ENCODE data around the gene MYH16.
"Not testable (repeated sequence)": the region's sequence is repeated elsewhere in the genome, so short reads cannot be mapped to it uniquely, and the experiment has no call there.

Gene MYH16

DNA sequence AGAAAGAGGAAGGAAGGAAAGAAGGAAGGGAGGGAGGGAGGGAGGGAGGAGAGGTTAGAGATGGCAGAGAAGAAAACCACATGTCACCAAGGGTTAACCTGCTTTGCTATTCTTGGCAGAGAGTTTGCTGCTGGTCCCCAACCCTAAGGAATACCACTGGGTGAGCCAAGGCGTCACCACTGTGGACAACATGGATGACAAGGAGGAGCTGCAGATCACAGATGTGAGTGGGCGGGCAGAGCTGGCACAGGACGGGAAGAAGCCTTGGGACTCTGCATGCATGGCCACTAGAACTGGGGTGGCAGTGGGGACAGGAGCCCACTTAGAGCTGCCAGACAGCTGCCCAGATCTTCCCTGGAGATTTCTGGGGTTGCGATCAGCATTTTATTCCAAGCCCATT lies 17.2 kb upstream of the MYH16 start:
- in situ Hi-C loops (cut with MboI; ENCODE audit: low pct_unique_long_range_greater_than_20kb, low sequenced_read_pairs), result no loop called here
- peak; percentile 33 for DNase-seq

DNA sequence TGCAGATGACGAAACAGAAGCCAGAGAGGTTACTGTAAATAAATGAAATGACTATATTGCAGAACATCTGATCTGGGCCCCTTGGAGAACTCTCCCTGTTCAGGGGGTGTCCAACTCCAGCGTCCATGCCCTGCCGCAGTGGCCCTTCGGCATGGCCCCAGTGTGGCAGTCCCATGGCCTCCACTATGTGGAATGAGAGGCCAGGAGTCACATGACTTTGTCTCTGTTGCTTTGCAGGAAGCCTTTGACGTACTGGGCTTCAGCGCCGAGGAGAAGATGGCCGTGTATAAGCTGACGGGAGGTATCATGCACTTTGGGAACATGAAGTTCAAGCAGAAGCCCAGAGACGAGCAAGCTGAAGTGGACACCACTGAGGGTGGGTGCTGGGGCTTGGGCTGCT lies 15.6 kb upstream of the MYH16 start:
- in situ Hi-C loops (cut with MboI; ENCODE audit: low pct_unique_long_range_greater_than_20kb, low sequenced_read_pairs), result no loop called here
- no peak for DNase-seq

DNA sequence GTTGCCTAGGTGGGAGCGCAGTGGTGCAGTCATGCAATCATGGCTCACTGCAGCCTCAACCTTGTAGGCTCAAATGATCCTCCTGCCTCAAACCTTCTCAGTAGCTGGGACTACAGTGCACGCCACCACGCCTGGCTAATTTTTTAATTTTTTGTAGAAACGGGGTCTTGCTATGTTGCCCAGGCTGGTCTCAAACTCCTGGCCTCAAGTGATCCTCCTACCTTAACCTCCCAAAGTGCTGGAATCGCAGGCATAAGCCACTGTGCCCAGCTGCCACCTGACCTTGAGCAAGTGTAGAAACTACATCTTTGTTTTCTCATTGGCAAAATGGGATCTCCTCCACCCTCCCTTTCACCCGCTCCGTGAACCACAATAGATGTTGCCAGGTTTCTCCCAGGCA lies 15.0 kb upstream of the MYH16 start:
- in situ Hi-C loops (cut with MboI; ENCODE audit: low pct_unique_long_range_greater_than_20kb, low sequenced_read_pairs), result no loop called here
- no peak for DNase-seq

DNA sequence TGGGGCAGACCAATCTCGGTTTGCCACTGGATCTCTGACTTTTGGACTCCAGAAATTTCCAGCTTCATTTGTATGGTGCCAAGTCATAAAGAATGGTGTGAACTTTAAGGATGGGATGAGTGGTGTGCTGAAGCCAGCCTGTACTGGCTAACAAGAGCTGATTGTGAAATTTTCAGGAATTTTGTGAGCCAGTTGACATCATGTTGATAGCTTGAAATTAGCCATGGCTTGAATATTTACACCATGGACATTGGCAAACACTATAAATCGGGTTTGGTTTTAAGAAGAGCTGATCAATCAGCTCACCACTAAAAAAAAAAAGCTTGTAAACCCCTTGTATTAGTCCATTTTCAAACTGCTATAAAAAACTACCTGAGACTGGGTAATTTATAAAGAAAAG lies 14.1 kb upstream of the MYH16 start:
- in situ Hi-C loops (cut with MboI; ENCODE audit: low pct_unique_long_range_greater_than_20kb, low sequenced_read_pairs), result no loop called here
- no peak for DNase-seq

DNA sequence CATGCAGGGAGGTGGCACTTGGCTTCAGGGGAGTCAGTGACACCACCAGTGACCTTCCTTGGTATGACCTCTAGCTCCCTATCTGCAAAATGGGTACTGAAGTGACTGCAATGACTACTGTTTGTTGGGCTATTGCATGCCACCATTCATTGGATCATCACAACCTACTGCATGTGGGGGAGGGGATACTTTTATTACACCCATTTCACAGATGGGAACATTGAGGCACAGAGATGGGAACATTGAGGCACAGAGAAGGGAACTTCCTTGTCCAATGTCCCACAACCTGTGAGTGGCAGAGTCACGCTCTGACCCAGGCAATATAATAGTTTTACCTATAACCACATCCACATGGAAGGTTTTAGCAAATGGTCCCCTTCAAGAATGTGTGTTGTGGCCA lies 12.2 kb upstream of the MYH16 start:
- DNase-seq, result no peak
- in situ Hi-C loops (cut with MboI; ENCODE audit: low pct_unique_long_range_greater_than_20kb, low sequenced_read_pairs), result no loop called here

DNA sequence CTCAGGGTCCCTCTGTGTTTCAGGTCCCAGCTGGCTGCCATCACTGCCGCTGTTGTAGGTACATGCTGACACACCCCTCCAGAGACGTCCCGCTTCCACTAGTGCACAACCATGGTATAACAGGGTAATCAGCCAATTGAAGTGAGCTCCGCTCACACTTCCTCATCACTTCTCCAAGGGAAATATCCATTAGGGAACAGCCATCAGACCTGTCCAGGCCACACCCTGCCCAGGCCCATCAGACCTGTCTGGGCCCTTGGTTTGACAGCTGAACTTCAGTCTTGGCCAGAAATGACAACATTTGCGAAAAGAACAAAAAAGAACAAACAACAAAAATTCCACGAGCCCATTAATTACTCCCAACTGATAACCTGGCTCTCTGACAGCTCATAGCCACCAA lies 11.0 kb upstream of the MYH16 start:
- DNase-seq, result no peak
- in situ Hi-C loops (cut with MboI; ENCODE audit: low pct_unique_long_range_greater_than_20kb, low sequenced_read_pairs), result no loop called here

DNA sequence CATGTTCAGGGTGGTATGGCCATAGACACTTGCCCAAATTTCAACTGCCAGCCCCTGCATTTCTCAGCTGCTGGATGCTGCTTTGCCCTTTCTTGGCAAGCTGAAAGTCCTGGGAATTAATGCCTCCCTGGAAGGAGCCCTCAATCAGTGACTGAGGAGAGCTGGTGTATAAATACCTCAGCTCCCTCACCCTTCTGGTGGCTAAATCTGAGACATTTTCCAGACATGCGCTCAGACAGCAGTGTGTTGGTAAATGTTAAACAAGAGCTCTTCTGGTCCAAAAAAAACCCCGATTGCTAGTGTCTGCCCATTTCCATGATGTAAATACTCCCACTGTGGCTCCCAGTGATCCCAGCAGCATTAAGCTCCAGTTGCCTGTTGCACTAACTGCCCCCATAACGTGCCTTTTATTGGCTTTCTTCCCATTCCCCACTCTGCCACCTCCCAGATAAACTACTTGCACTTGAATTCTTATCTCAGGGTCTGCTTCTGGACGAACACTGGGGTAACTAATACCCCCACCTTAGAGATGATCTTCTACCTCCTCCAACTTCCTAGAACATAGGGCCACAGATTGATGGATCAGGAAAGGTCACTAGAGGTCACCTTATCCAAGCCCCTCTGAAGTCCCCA lies 6.7 kb upstream of the MYH16 start:
- DNase-seq, result no peak
- in situ Hi-C loops (cut with MboI; ENCODE audit: low pct_unique_long_range_greater_than_20kb, low sequenced_read_pairs), result no loop called here

DNA sequence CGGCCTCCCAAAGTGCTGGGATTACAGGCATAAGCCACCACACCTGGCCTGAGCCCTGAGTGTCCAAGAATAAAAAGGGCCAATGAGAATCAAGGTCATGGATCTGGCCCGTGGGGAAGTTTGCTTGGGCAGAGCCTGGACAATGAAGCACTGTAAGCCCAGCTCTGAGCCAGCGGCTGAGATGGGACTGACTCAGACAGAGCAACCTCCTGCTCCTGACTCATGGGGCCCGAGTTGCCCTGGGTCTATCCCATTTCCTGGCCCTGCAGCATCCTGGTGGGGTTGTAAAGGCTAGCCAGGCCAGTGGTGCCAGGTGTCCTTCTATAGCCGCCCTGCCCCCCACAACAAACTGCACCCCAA lies 5.2 kb upstream of the MYH16 start:
- in situ Hi-C loops (cut with MboI; ENCODE audit: low pct_unique_long_range_greater_than_20kb, low sequenced_read_pairs), result no loop called here
- DNase-seq, result no peak

DNA sequence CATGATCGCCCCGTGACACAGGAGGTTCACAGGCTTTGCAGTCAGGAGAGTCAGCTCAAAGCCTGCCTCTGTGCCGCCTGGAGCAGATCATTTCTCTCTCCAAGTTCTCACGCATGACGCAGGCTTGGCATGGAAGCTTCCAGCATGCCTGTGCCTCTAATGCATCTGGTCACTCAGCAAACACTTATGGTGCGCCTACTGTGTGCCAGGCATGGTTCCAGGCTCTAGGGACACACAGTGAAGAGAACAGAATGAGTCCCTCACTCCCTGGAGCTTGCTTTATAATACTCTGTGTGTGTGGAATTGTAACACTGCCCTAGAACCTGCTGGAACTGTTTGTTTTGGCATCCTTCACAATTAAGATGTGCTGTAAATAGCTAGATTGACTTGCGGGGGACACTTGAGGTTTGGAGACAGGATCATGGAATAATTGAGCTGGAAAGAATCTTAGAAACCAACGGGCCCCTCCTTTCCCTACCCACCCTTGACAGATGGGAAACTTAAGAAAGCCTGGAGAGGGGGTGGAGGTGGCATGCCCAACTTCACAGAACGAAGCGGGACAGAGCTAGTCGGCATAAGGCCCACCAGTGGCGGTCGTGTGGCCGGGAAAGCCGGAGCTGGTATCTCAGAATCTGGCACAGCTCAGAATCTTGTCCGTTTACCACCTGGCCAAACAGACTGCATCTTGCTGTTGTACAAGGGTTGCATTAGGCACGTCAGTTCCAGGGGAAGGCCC lies 4.6 kb upstream of the MYH16 start:
- in situ Hi-C loops (cut with MboI; ENCODE audit: low pct_unique_long_range_greater_than_20kb, low sequenced_read_pairs), result no loop called here
- no peak for DNase-seq

DNA sequence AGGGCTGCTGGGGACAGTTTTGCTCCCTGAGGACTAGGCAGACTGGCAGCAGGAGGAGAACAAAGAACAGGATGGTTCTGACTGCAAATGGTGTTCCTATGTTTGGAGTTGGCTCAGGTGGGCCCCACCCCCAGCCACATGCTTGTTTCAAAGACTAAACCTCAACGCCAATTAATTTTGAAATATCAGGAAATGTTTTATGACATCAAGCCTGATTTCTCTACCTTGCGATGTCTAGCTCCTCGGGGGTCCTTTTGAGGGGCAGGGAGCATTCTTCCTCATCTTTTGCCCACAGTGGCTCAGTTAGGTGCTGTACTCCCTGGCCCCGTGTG lies 4.1 kb upstream of the MYH16 start:
- in situ Hi-C loops (cut with MboI; ENCODE audit: low pct_unique_long_range_greater_than_20kb, low sequenced_read_pairs), result no loop called here
- no peak for DNase-seq

DNA sequence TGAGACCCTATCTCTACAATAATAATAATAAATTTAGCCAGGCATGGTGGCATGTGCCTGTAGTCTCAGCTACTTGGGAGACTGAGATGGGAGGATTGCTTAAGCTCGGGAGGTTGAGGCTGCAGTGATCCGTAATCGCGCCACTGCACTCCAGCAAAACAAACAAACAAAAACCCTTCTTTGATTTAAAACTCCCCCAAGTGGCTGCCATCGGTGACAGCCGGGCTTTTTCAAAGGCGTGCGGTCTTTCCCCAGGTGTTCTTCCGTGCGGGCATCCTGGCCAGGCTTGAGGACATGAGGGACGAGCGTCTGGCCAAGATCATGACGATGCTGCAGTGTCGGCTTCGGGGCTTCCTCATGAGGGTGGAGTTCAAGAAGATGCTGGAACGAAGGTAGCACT lies 1.9 kb upstream of the MYH16 start:
- no peak for DNase-seq
- in situ Hi-C loops (cut with MboI; ENCODE audit: low pct_unique_long_range_greater_than_20kb, low sequenced_read_pairs), result no loop called here

DNA sequence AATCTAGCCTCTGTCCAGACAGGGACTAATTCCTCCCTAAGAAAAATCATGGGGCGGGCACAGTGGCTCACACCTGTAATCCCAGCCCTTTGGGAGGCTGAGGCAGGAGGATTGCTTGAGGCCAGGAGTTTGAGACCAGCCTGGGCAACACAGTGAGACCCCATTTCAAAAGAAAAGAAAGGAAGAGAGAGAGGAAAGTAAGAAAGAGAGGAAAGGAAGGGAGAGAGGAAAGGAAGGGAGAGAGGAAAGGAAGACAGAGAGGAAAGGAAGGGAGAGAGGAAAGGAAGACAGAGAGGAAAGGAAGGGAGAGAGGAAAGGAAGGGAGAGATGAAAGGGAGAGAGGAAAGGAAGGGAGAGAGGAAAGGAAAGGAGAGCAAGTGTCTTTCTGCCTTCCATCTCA lies 922 bp downstream of the MYH16 start:
- in situ Hi-C loops (cut with MboI; ENCODE audit: low pct_unique_long_range_greater_than_20kb, low sequenced_read_pairs); DNase-seq: not testable (repeated sequence)

DNA sequence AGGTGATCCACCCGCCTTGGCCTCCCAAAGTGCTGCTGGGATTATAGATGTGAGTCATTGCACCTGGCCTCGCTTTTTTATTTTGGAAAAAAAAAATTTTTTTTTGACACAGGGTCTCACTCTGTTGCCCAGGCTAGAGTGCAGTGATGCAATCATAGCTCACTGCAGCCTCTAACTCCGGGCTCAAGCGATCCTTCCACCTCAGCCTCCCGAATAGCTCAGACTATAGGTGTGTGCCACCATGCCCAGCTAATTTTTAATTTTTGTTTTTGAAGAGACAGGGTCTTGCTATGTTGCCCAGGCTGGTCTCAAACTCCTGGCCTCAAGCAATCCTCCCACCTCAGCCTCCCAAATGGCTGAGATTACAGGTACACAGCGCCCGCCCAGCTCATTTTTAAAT lies 2.3 kb downstream of the MYH16 start:
- DNase-seq; in situ Hi-C loops (cut with MboI; ENCODE audit: low pct_unique_long_range_greater_than_20kb, low sequenced_read_pairs): not testable (repeated sequence)

DNA sequence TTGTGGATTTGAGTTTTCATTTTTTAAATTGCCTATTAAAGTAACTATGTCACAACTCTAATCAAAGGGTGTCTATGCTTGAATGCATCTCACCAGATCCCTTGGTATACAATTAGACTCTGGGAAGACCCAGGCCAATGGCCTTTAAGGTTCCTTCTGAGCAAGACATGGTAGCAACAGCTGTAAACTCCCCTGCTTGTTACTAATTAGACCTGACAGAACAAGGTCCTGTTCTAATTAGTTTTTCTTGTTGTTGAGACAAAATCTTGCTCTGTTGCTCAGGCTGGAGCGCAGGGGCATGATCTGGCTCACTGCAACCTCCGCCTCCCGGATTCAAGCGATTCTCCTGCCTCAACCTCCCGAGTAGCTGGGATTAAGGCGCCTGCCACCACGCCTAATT lies 2.9 kb downstream of the MYH16 start:
- no peak for DNase-seq
- in situ Hi-C loops (cut with MboI; ENCODE audit: low pct_unique_long_range_greater_than_20kb, low sequenced_read_pairs), result no loop called here

DNA sequence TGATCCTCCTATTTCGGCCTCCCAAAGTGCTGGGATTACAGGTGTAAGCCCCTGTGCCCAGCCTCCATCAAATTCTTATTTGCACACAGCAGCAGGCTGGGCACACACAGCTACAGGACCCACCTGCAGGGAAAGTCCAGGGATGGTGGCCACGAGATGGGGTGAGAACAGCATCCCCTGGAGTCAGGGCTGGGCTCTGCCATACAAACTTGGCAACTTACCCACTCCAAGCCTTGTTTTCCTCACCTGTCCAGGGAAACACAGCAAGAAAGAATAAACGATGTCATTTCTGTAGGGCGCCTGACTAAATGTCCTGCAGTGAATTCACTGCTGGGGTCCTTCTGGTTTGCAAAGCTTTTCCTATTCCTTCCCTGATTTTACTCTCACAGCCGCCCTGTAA lies 5.5 kb downstream of the MYH16 start:
- DNase-seq, result no peak
- in situ Hi-C loops (cut with MboI; ENCODE audit: low pct_unique_long_range_greater_than_20kb, low sequenced_read_pairs), result no loop called here

DNA sequence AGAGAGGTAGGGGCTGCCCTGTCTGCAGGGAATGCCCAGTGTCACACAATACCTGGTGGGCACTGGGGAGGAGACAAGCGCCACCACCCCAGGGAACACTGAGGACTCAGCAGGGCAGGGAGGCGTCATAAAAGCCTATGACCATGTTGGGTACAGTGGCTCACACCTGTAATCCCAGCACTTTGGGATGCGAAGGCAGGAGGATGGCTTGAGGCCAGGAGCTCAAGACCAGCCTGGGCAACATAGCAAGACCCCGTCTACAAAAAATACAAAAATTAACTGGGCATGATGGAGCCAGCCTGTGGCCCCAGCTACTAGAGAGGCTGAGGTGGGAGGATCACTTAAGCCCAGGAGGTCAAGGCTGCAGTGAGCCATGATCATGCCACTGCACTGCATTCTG lies 11.5 kb downstream of the MYH16 start:
- DNase-seq; in situ Hi-C loops (cut with MboI; ENCODE audit: low pct_unique_long_range_greater_than_20kb, low sequenced_read_pairs): not testable (repeated sequence)

DNA sequence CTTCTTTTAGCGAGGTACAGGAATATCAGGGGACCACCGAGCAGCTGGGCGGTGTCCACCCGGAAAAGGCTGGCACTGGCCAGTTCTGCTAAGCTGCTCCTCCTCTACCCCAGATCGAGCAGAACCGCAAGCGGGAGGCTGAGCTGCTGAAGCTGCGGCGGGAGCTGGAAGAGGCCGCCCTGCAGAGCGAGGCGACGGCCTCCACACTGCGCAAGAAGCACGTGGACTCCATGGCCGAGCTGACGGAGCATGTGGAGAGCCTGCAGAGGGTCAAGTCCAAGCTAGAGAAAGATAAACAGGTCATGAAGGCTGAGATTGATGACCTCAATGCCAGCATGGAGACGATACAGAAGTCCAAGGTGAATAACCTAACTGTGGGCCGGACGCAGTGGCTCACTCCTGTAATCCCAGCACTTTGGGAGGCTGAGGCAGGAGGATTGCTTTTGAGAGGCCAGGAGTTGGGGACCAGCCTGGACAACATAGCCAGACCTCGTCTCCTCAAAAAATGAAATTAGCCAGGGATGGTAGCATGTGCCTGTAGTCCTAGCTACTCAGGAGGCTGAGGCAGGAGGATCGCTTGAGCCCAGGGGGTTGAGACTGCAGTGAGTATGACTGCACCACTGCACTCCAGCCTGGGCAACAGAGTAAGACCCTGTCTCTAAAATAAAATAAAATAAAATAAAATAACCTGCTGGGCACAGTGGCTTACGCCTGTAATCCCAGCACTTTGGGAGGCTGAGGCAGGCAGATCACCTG lies 15.3 kb downstream of the MYH16 start:
- DNase-seq, result no peak
- in situ Hi-C loops (cut with MboI; ENCODE audit: low pct_unique_long_range_greater_than_20kb, low sequenced_read_pairs), result no loop called here

DNA sequence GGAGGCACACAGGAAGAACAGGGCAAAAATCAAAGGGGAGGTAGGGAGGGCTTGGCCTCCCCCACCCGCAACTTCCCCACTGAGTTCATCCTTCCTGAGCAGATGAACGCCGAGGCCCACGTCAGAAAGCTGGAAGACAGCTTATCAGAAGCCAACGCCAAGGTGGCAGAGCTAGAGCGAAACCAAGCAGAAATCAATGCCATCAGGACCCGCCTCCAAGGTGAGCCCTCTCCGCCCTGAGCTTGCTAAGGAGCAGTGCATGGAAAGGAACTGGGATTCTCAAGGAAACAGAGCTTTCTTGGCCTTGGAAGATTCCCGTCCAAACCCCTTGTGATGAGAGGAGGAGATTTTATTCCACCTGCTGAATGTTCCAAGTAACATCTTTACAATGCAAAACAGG lies 16.5 kb downstream of the MYH16 start:
- in situ Hi-C loops (cut with MboI; ENCODE audit: low pct_unique_long_range_greater_than_20kb, low sequenced_read_pairs), result no loop called here
- no peak for DNase-seq

DNA sequence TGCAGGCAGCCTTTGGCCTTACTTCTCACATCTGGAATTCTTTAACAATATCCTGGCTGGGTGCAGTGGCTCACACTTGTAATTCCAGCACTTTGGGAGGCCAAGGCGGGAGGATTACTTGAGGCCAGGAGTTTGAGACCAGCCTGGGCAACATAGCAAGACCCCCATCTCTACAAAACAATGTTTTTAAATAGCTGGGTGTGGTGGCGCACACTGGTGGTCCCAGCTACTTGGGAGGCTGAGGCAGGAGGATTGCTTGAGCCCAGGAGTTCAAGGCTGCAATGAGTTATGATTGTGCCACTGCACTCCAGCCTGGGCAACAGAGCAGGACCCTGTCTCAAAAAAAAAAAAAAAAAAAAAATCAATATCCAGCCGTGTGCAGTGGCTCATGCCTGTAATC lies 17.5 kb downstream of the MYH16 start:
- in situ Hi-C loops (cut with MboI; ENCODE audit: low pct_unique_long_range_greater_than_20kb, low sequenced_read_pairs); DNase-seq: not testable (repeated sequence)

DNA sequence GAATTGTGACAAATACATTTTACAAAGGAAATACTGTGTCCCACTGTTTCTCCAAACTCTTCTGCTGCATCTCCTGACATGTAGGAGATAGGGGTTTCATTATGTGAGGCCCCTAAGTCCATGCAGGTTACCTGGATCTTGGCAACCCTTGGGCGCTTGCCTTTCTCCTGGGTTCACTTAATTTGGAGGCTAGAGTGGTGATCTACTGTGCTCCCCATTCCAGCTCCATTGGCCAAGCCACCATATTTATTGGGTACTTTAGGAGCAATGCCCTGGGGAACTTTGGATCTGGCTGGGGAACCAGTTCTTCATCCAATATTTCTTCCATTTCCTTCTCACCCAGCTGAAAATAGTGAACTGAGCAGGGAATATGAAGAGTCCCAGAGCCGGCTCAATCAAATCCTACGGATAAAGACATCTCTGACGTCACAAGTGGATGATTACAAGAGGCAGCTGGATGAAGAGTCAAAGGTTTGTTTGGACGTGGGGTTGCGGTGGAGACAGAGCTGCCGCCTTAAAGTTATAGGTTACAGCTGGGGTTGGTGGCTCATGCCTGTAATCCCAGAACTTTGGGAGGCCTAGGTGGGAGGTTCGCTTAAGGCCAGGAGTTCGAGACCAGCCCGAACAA lies 18.5 kb downstream of the MYH16 start:
- in situ Hi-C loops (cut with MboI; ENCODE audit: low pct_unique_long_range_greater_than_20kb, low sequenced_read_pairs), result no loop called here
- no peak for DNase-seq

Data from KBM-7 (cell line).